ENCODE data around the gene ZNF407.

Gene ZNF407

DNA sequence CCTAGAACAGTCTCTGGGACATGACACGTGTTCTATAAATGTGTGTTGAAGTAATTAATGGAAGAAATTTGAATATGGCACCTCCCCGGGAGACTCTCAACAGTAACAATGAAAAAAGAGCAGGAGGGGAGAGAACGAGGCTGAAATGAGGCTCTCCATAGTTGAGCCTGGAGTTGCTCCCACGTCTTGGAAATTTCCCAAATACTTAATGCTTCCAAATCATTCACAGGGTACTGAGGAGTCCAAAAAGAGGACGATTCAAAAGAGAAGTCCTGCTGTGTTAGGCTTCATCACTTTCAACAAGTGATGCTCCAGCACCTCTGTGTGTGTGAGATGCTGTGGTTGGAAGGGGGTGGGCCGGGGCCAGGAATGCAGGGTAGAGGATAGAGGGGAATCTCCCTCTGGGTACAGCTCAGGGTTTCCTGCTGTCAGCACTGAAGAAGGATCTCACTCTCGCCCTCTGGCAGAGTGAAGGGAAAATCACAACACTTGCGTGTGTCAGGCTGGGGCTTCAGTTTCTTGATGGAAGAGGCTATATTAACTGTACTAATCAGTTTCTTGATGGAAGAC lies 18.1 kb upstream of the ZNF407 start:
- no peak for DNase-seq (ENCODE audit: low spot score)

GRCh38 chr18:74582642-74583041 lies 15.0 kb upstream of the ZNF407 start:
- no peak for DNase-seq (ENCODE audit: low spot score)

DNA sequence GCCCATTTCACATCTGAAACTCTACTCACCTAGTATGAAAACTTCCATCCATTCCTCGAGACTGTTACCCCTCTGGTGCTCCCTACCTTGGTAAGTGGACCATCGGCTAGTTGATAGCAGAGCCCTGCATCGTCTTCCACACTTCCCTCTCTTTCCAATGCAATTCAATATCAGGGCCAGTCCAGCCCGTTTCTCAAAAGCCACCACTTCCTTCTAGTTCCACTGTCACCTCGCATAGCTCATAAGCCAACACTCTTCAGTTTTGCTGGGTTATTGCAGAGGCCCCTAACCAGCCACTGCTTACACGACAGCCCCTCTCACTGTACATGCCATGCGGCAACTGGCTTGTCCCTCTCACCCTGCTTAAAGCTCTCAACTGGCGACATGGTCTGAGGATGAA lies 10.2 kb upstream of the ZNF407 start:
- no peak for DNase-seq (ENCODE audit: low spot score)

GRCh38 chr18:74589021-74589420 lies 8.6 kb upstream of the ZNF407 start:
- DNase-seq (ENCODE audit: low spot score): no peak

GRCh38 chr18:74589811-74590210 lies 7.9 kb upstream of the ZNF407 start:
- DNase-seq (ENCODE audit: low spot score): no peak

GRCh38 chr18:74590671-74591070 lies 7.0 kb upstream of the ZNF407 start:
- DNase-seq (ENCODE audit: low spot score): no peak

- no peak for DNase-seq (ENCODE audit: low spot score)
Measured at GRCh38 chr18:74595431-74595830, 2.2 kb upstream of the ZNF407 start.

DNA sequence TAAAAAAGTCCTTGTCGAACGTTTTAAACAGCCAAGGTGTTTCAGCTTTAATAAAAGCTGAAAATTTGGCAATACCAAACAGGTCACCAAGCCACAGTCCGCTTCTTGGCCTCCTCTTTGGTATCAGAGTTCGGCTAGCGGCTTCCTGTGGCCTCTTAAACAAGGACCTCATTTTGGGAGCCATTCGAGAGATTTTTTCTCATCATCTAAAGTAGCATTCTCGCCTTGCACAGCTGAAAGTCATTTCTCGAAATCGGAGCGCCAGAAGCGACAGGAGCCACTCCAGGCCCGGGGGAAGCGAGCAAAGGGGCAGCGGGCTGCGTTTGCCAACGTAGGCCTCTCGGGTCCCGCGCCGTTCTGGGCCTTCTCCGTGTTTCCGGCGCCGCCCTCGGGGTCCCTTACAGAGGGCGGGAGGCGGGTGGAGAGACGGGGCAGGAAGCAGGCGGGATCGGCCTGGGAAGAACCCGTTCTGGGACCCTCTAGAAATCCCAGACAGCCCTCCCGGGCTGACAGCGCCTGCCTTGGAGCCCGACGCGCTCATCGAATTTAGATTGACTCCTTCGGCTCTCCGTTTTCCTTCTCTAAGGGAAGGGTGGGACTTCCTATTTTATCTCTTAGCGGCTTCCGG lies 522 bp upstream of the ZNF407 start:
- DNase-seq (ENCODE audit: low spot score): peak; percentile 87

GRCh38 chr18:74598350-74599001 lies 806 bp downstream of the ZNF407 start:
- DNase-seq (ENCODE audit: low spot score): no peak

- no peak for DNase-seq (ENCODE audit: low spot score)
Measured at GRCh38 chr18:74604361-74604760, 6.7 kb downstream of the ZNF407 start.

- no peak for DNase-seq (ENCODE audit: low spot score)
Measured at GRCh38 chr18:74604774-74605173, 7.1 kb downstream of the ZNF407 start.

GRCh38 chr18:74608681-74609080 lies 11.0 kb downstream of the ZNF407 start:
- DNase-seq (ENCODE audit: low spot score): no peak

- no peak for DNase-seq (ENCODE audit: low spot score)
Measured at GRCh38 chr18:74609535-74609934, 11.9 kb downstream of the ZNF407 start.

DNA sequence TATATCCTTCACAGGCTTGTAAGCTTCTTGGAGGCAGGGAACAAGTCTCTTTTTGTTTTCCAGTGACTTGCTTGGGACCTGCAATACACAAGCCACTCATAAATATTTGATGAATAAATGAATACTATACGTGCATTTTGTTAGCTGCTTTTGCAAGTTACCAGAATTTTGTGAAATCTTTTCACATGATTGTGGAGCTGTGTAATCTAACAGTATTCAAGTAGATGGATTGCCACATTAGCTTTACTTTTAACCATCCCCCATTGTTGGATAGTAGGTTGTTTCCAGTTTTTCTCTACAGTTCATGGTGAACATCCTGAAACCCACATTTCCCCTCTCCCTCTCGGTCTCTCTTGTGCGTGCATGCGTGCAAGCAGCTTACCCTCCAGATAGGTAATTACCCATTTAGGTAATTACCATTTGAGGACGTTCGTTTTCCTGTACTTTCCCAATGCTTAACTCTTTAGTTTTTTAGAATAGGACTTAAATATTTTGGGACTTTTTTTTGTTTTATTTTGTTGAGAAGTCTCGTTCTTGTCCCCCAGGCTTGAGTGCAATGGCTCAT lies 12.5 kb downstream of the ZNF407 start:
- DNase-seq (ENCODE audit: low spot score): no peak

- no peak for DNase-seq (ENCODE audit: low spot score)
Measured at GRCh38 chr18:74610860-74611259, 13.2 kb downstream of the ZNF407 start.

DNA sequence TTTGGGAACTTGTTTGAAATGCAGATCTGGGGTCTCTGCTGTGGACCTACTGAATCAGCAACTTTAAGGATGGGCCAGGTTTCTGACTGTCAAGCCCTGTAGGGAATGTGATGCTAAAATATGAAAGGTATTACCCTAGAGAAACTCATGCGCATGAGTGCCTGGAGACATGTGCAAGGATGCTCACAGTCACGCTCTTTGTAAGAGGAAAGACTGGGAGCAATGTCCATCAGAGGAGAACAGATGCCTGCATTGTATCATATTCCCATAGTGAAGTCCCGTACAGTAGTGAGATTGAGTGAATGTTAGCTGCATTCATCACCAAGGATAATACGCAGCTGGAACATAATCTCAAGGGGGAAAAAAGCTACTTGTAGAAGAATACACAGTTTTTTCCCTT lies 14.1 kb downstream of the ZNF407 start:
- DNase-seq (ENCODE audit: low spot score): no peak

DNA sequence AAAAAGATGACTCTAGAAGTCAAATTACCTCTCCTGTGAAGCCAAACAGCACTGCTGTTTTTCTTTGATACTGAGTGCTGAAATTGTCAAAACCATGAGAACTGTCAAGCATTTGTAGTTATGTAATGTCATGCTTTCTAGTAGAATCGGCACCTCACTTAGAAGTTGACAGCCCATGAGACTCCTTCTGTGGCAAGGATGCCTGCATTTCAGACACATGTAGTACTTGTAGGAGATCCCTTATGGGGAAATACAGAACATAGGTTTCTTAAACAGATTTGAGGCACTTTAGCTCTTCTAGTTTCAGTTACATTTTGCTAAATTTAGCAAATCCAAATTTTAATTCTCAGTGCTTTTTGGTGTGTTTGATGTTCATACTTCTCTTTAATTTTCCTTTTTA lies 15.7 kb downstream of the ZNF407 start:
- DNase-seq (ENCODE audit: low spot score): no peak

DNA sequence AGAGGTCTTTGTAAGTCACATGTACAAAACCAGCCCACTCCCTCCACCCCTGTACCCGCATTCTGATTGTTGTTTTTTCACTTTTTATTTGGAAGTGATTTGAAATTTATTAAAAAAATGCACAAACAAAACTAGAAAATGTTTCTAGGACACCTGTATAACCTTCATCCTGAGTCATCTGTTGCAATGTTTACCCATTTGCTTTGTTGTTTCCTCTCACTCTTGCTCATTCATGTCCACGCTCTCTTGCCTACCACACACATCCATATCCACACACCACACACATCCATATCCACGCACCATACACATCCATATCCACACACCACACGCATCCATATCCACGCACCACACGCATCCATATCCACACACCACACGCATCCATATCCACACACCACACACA lies 18.8 kb downstream of the ZNF407 start:
- no peak for DNase-seq (ENCODE audit: low spot score)

- no peak for DNase-seq (ENCODE audit: low spot score)
Measured at GRCh38 chr18:74617486-74617885, 19.8 kb downstream of the ZNF407 start.

DNA sequence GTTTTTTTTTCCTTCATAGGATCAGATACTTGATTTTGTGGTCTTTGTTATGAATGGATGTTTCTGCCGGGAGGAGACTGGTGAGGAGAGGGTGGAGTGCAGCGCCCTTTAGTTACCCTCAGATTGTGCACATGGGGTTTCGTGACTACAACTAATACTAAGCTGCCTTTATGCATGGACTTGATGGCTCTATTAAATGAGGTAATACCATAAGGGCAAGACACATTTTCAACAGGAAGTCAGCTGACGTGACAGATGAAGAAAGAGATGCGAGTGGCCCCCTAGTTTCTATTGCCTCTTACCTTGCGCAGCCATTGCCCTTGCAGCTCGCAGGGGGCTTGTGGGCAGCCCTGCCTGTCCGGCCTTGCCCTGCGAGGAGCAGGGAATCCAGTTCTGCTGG lies 24.4 kb downstream of the ZNF407 start:
- no peak for DNase-seq (ENCODE audit: low spot score)

DNA sequence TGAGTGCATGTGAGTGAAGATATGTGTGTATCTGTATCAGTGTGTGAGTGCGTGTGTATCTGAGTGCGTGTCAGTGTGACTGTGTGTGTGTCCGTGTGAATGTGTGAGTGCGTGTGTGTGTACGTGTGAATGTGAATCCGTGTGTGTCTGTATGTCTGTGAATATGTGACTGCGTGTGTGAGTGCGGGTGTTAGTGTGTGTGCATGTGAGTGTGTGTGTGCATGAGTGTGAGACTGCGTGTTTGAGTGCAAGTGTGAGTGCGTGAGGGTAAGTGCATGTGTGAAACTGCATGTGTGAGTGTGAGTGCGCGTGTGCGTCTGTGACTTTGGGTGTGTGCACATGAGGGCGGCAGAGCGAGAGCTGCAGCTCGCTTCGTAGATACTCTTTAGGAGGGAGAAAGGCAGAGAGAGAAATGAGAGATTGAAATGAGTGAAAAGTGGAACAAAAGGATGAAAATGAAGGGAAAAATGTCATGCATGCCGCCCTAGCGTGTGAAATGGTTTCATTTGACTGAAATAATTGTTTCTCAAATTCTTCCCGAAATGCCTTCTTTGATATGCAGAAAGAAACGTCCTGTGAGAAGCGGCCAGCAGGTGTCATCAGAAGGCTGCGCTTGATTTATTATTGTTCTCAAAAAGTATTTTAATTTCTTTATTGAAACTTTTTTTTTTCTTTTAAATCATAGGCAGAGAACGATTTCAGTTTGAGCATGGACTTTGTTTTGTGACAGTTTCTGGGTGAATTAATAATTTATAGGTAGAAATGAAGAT lies 25.6 kb downstream of the ZNF407 start:
- no peak for DNase-seq (ENCODE audit: low spot score)

DNA sequence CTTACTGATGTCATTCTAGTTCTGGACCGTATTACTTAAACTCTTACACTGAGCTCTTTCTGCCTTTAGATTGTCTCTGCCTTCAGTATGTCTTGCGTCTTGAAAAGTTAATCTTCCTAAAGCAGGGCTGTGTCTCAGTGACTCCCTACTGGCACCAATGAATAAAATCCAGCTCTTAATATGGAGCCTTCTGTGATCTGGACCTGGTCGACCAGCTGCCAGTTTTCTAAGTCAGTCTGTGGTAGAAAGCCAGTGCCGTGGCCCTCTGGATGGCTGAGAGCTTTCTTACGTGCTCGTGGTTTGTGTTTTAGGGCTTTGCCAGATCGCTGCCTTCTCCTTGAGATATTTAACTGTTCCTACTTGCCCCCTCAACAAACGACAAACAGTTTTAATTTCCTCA lies 26.8 kb downstream of the ZNF407 start:
- no peak for DNase-seq (ENCODE audit: low spot score)

DNA sequence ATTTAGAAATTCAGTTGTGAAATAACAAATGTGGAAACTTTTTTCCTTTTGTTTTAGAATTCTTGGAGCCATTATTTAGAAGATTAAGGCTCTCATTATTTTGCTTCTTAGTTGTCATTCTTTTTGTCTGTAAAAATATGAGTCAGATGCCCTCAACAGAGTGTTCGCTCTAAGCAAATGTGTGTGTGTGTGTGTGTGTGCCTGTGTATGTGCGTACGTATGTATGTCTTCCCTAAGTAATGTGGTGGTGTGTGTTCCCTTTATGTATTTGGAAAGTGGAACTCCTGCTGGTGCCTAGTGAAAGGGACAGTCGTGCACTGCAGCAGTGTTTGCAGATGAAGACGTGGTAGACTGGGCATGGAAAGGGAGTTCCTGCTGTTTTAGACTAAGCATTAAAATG lies 27.5 kb downstream of the ZNF407 start:
- DNase-seq (ENCODE audit: low spot score): no peak
